Spleen (tissue), 11 donors: Measurements from ENCODE around the gene FLT1. TPM values are rescaled to one million over a fixed set of nuclear protein-coding genes. Genes with fewer than 3 reads are reported as not detected.

Experiments
- DNase-seq: peaks from one replicate; pipeline ENCODE4 v3.0.0-alpha.2; 2020
- H3K27ac ChIP-seq, 8 donors: fragments of 200-600 bp; sonication (generic) in 7 of 8; 1 replicate in 4 of 8; 2 replicates in 4 of 8; pipeline versions ENCODE4 v1.5.0 to v1.8.0; 2016 to 2021; ENCODE audit warnings: inconsistent platforms in 4 of 8, mild to moderate bottlenecking in 4 of 8, moderate library complexity in 1 of 8
- H3K27me3 ChIP-seq, 7 donors: fragments of 200-600 bp; sonication (generic) in 6 of 7; replicated peaks in 1 of 7; 1 replicate in 4 of 7; 2 replicates in 3 of 7; pipeline versions ENCODE4 v1.5.0 to v1.8.0; 2016 to 2021; ENCODE audit warnings: inconsistent platforms in 3 of 7, mild to moderate bottlenecking in 1 of 7
- H3K36me3 ChIP-seq, 6 donors: fragments of 200-600 bp; sonication (generic) in 5 of 6; 1 replicate in 4 of 6; 2 replicates in 2 of 6; pipeline versions ENCODE4 v1.5.0 to v1.8.0; 2016 to 2021; ENCODE audit warnings: inconsistent platforms in 2 of 6
- H3K4me1 ChIP-seq, 6 donors: fragments of 200-600 bp; sonication (generic) in 5 of 6; 1 replicate in 3 of 6; 2 replicates in 3 of 6; pipeline versions ENCODE4 v1.5.0 to v1.8.0; 2016 to 2021; ENCODE audit warnings: inconsistent platforms in 3 of 6
- H3K4me3 ChIP-seq, 8 donors: fragments of 200-600 bp; sonication (generic) in 7 of 8; 1 replicate in 4 of 8; 2 replicates in 4 of 8; pipeline versions ENCODE4 v1.5.0 to v1.8.0; 2016 to 2021; ENCODE audit warnings: inconsistent platforms in 4 of 8, mild to moderate bottlenecking in 4 of 8, moderate library complexity in 2 of 8
- H3K9me3 ChIP-seq, 8 donors: fragments of 200-600 bp; sonication (generic) in 7 of 8; 1 replicate in 4 of 8; 2 replicates in 4 of 8; pipeline versions ENCODE4 v1.5.0 to v1.8.0; 2016 to 2021; ENCODE audit warnings: inconsistent platforms in 4 of 8
- POLR2A ChIP-seq, 3 donors: fragments of 450-650 bp; IDR thresholded peaks; one replicate each; pipeline ENCODE4 v1.5.1; 2017; ENCODE audit warnings: antibody characterized with exemption in 3 of 3, mild to moderate bottlenecking in 1 of 3
- POLR2AphosphoS5 ChIP-seq, 3 donors: sonication (generic); formaldehyde crosslinking; IDR thresholded peaks; one replicate each; pipeline ENCODE4 v1.5.1; 2017; ENCODE audit warnings: antibody characterized with exemption in 3 of 3
- WGBS, 5 donors: extraction: QIAGEN DNeasy Blood & Tissue Kit in 3 of 5; methylation state at CpG; one replicate each; pipeline versions ENCODE4 v1.1.5 to v1.1.7; 2013 to 2018; 5-methylcytosine and 5-hydroxymethylcytosine counted together
- intact Hi-C: fragments of 100-400 bp; cut with DNase I; formaldehyde crosslinking; loops from one replicate; pipeline ENCODE4 v1.15.0; 2023; ENCODE audit warnings: low total_unique reads
- polyA plus RNA-seq, 3 donors: library from polyadenylated mRNA; stranded (reverse); fragments of 200-250 nt; gene quantifications; one replicate each; pipeline ENCODE4 v1.2.1, GENCODE V29; 2013
- total RNA-seq, 7 donors: library from RNA; depleted of rRNA in 3 of 7; stranded (reverse); fragments of >200 nt in 3 of 7; fragmentation: NEBNext Ultra II Directional in 4 of 7; extraction: Animal tissue kit (Norgen Biotek cat#: 25700) in 4 of 7; gene quantifications; one replicate each; pipeline versions ENCODE4 v1.1.0 to v1.2.1, GENCODE V29; 2016 to 2021
- TF ChIP-seq, protein P1 (sequence below), 11 experiments: fragments of 200-600 bp in 7 of 11; fragments of 450-650 bp in 4 of 11; sonication (generic) in 4 of 11; IDR thresholded peaks in 8 of 11; conservative IDR thresholded peaks in 3 of 11; 1 replicate in 7 of 11; 2 replicates in 4 of 11; pipeline versions ENCODE4 v1.4.0 to v1.8.0; 2016 to 2021; ENCODE audit warnings: antibody characterized with exemption in 11 of 11, inconsistent platforms in 4 of 11, mild to moderate bottlenecking in 1 of 11
- donor health status: healthy with polysubstance abuse.
- donor health status: DM: no; HTN: no; CAD: no; lungs with moderate emphysema.
- donor health status: DM: no; HTN: no; CAD: no.
- donor health status: Bipolar disorder and iron deficiency.
- donor health status: healthy.
- donor health status: DM: no; HTN: no; CAD: no.
- donor health status: DM: yes; HTN: yes; CAD: no.

The FLT1 gene
- total and polyA plus RNA-seq, 10 donors, result 1.2 to 70.6 (median 55.4) TPM

DNA sequence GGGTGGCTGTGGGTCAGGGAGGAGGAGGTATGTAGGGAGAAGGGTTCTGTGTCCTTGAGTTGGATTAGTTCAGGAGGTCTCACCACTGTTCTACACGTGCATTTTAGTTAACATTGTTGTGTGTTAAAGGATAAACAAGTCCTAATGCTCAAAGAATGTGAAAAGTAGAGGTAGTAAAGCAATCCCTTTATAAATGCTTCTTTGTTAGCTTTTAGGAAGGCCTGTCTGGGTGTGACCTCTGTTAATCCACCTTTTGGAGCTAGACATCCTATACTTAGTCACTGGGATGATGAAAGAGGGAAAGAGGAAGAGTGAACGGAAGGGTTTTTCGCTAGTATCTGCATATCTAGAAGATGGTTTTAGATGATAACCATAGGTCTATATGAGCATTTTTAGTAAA is 42.2 kb upstream of the FLT1 start:
- TF ChIP-seq POLR2AphosphoS5 (IDR thresholded peaks at IDR 0.05) (no peak), POLR2A (IDR thresholded peaks at IDR 0.05) (no peak)
- TF ChIP-seq, protein P1, sequence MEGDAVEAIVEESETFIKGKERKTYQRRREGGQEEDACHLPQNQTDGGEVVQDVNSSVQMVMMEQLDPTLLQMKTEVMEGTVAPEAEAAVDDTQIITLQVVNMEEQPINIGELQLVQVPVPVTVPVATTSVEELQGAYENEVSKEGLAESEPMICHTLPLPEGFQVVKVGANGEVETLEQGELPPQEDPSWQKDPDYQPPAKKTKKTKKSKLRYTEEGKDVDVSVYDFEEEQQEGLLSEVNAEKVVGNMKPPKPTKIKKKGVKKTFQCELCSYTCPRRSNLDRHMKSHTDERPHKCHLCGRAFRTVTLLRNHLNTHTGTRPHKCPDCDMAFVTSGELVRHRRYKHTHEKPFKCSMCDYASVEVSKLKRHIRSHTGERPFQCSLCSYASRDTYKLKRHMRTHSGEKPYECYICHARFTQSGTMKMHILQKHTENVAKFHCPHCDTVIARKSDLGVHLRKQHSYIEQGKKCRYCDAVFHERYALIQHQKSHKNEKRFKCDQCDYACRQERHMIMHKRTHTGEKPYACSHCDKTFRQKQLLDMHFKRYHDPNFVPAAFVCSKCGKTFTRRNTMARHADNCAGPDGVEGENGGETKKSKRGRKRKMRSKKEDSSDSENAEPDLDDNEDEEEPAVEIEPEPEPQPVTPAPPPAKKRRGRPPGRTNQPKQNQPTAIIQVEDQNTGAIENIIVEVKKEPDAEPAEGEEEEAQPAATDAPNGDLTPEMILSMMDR (IDR thresholded peaks at IDR 0.05 in 8 of 11, conservative IDR thresholded peaks at IDR 0.05 in 3 of 11), result no peak
- intact Hi-C loops, result no loop called here
- H3K27ac ChIP-seq, result no peak overlapping the region
- H3K27me3 ChIP-seq, result peaks cover 0 to 37% (median 12%) of the 10 kb centered on the region in 7 donors
- no peaks in the 10 kb centered on the region for H3K36me3 ChIP-seq
- WGBS, 5 donors, result 51 to 64% (median 55%) methylated on average over 3 of the region's 3 CpGs
- no peak overlapping the region for H3K4me3 ChIP-seq
- peaks cover 0 to 13% (median 6%) of the 10 kb centered on the region in 8 donors for H3K9me3 ChIP-seq
- peaks cover 0 to 13% (median 9%) of the 10 kb centered on the region in 6 donors for H3K4me1 ChIP-seq
- DNase-seq, result no peak

DNA sequence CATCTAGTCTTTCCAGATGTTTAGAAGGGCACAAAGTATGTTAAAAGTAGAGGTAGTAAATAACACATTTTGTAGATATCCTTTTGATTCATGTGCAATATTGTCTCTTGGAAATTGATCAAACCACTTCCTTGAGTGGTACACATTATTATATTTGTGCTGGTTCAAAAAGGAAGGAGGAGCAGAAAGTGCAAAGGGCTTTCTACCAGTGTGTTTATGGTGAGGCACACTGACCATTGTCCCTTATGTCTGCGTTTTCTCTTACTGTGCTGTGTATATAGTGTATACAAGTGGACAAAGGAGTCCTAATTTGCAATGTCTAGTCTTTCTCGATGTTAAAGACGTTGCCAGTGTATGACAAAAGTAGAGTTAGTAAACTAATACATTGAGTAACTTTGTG is 41.4 kb upstream of the FLT1 start:
- Histone ChIP-seq H3K27ac (no peak overlapping the region), H3K27me3 (peaks cover 0 to 45% (median 20%) of the 10 kb centered on the region in 7 donors), H3K4me3 (no peak overlapping the region), H3K36me3 (no peaks in the 10 kb centered on the region), H3K9me3 (peaks cover 0 to 13% (median 6%) of the 10 kb centered on the region in 8 donors), H3K4me1 (peaks cover under 1 to 21% (median 15%) of the 10 kb centered on the region in 6 donors)
- intact Hi-C loops, result no loop called here
- TF ChIP-seq, protein P1 (IDR thresholded peaks at IDR 0.05 in 8 of 11, conservative IDR thresholded peaks at IDR 0.05 in 3 of 11), result no peak
- TF ChIP-seq POLR2A (IDR thresholded peaks at IDR 0.05) (no peak), POLR2AphosphoS5 (IDR thresholded peaks at IDR 0.05) (no peak)
- WGBS, 5 donors, result 89 to 96% (median 91%) methylated on average over 3 of the region's 3 CpGs
- no peak for DNase-seq

DNA sequence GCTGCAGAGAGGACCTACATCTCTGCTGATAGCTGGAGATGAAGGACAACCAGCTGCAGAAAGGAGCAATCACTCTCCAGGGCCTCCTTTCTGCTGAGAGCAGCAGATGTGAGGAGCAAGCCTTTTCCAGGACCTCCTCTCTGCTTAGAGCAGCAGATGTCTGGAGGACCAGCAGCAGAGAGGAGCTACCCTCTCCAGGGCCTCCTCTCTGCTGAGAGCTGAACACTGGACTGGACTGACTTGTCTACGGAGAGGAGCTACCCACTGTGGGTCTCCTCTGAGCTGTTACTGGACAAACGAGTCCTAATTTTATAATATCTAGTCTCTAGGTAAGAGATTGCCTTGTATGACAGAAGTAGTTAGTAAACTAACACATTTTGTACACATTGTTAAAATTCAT is 40.8 kb upstream of the FLT1 start:
- H3K27me3 ChIP-seq, result peaks cover 0 to 51% (median 26%) of the 10 kb centered on the region in 7 donors
- no peak overlapping the region for H3K4me3 ChIP-seq
- no peak overlapping the region for H3K27ac ChIP-seq
- H3K36me3 ChIP-seq, result no peaks in the 10 kb centered on the region
- DNase-seq, result no peak
- H3K4me1 ChIP-seq, result peaks cover 4 to 27% (median 22%) of the 10 kb centered on the region in 6 donors
- TF ChIP-seq, protein P1 (IDR thresholded peaks at IDR 0.05 in 8 of 11, conservative IDR thresholded peaks at IDR 0.05 in 3 of 11), result no peak
- TF ChIP-seq POLR2AphosphoS5 (IDR thresholded peaks at IDR 0.05) (no peak), POLR2A (IDR thresholded peaks at IDR 0.05) (no peak)
- intact Hi-C loops, result no loop called here
- peaks cover 0 to 13% (median 6%) of the 10 kb centered on the region in 8 donors for H3K9me3 ChIP-seq
- WGBS, 5 donors, result 88 to 100% (median 94%) methylated on average over 2 of the region's 2 CpGs

DNA sequence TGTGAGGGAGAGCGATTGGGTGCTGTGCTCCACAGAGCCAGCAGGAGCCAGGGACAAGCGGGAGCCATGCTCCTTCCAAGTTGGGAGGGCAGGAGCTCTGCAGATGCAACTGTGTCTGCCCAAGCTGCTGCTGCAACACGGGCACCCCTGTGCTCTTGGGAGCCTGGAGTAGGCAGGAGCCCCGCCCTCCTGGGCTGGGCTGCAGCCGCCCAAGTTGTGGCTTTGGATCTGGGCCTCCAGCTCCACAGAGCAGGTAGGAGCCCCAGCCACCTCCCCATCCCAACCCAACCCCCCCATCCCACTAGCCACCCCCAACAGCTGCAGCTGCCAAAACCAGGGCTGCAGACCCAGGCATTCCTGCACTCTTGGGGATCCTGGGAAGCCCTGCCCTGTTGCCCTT is 39.9 kb upstream of the FLT1 start:
- no peak for DNase-seq
- Histone ChIP-seq H3K4me3 (no peak overlapping the region), H3K4me1 (peaks cover 4 to 30% (median 25%) of the 10 kb centered on the region in 6 donors), H3K36me3 (no peaks in the 10 kb centered on the region), H3K9me3 (peaks cover 0 to 13% (median 6%) of the 10 kb centered on the region in 8 donors), H3K27me3 (peaks cover 0 to 60% (median 35%) of the 10 kb centered on the region in 7 donors), H3K27ac (no peak overlapping the region)
- WGBS, 5 donors, result 90 to 100% (median 92%) methylated on average over 2 to 5 of the region's 5 CpGs
- TF ChIP-seq, protein P1 (IDR thresholded peaks at IDR 0.05 in 8 of 11, conservative IDR thresholded peaks at IDR 0.05 in 3 of 11), result no peak
- TF ChIP-seq POLR2A (IDR thresholded peaks at IDR 0.05) (no peak), POLR2AphosphoS5 (IDR thresholded peaks at IDR 0.05) (no peak)
- intact Hi-C loops, result no loop called here
